ENCODE measurements around the gene TREML4. TPM values are rescaled to one million over a fixed set of nuclear protein-coding genes. Genes with fewer than 3 reads are reported as not detected.

Gene TREML4
- total RNA-seq, 1 experiment from 2014 or later, result not detected

DNA sequence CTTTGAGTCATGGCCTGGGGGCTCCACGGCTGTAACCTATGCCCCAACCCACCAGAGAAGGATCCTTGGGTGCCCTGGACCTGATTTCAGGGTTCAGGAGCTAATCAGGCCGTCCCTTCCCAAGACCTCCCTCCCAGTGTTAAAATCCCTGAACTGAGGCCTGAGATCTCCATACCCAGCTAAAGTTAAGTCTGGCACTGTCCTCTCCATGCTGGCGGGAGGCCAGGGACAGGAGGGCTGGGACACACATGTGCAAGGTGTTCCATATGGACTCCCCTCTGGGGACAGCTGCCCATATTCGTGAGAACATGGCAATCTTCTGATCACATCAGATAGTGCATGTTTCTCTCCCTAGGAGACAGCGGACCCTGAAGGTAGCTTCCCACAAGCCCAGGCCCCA lies 11.5 kb upstream of the TREML4 start:
- Mint-ChIP-seq H3K9me3 (ENCODE audit: unreplicated experiment) (peaks cover 12% of the 10 kb centered on the region), H3K4me1 (ENCODE audit: low read depth, unreplicated experiment) (no peaks in the 10 kb centered on the region), H3K4me3 (ENCODE audit: unreplicated experiment) (no peak overlapping the region), H3K36me3 (ENCODE audit: insufficient read depth, unreplicated experiment) (no peaks in the 10 kb centered on the region), H3K27ac (ENCODE audit: unreplicated experiment) (no peak overlapping the region), H3K27me3 (ENCODE audit: insufficient read depth, unreplicated experiment) (no peaks in the 10 kb centered on the region)
- Histone ChIP-seq H3K9me3 (peaks cover 21% of the 10 kb centered on the region), H3K4me3 (ENCODE audit: low read depth, low read length) (no peak overlapping the region), H3K36me3 (ENCODE audit: control insufficient read depth, insufficient read depth, low read length) (no peaks in the 10 kb centered on the region), H3K27me3 (replicated peaks; ENCODE audit: control insufficient read depth, insufficient read depth, low read length) (no peaks in the 10 kb centered on the region), H3K4me1 (no peaks in the 10 kb centered on the region)
- intact Hi-C loops (cut with micrococcal nuclease; ENCODE audit: unreplicated experiment), result no loop called here
- ChIA-PET POLR2A (no interaction called here), CTCF (no interaction called here)
- TF ChIP-seq, protein P1, sequence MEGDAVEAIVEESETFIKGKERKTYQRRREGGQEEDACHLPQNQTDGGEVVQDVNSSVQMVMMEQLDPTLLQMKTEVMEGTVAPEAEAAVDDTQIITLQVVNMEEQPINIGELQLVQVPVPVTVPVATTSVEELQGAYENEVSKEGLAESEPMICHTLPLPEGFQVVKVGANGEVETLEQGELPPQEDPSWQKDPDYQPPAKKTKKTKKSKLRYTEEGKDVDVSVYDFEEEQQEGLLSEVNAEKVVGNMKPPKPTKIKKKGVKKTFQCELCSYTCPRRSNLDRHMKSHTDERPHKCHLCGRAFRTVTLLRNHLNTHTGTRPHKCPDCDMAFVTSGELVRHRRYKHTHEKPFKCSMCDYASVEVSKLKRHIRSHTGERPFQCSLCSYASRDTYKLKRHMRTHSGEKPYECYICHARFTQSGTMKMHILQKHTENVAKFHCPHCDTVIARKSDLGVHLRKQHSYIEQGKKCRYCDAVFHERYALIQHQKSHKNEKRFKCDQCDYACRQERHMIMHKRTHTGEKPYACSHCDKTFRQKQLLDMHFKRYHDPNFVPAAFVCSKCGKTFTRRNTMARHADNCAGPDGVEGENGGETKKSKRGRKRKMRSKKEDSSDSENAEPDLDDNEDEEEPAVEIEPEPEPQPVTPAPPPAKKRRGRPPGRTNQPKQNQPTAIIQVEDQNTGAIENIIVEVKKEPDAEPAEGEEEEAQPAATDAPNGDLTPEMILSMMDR (IDR thresholded peaks at IDR 0.05; ENCODE audit: insufficient read depth in 1 of 2, low read depth in 1 of 2, low read length in 1 of 2, severe bottlenecking in 1 of 2, unreplicated experiment in 1 of 2), result no peak
- no TSS peak for BruUV-seq (replicated peaks)
- DNase-seq, result no peak

DNA sequence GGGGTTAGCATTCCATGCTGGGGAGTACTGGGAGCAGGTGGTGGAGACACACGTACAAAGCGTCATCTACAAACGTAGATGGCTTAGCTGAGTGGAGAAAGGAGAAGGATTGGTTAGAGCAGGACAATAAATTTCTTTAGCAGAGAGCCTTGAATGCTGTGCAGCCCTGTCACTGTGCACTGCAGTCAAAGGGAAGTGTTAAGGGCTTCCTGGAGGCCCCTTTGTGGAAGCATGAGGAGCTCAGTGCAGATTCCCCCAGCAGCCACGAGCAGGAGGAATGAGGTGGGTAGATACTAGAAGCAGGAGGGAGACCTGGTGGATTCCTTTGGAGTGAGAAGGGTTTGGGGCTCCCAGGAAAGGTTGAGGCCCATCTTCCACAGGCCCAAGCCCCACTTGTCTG lies 6.1 kb upstream of the TREML4 start:
- ChIA-PET POLR2A (no interaction called here), CTCF (no interaction called here)
- Mint-ChIP-seq H3K27me3 (ENCODE audit: insufficient read depth, unreplicated experiment) (peaks cover 9% of the 10 kb centered on the region), H3K27ac (ENCODE audit: unreplicated experiment) (no peak overlapping the region), H3K4me3 (ENCODE audit: unreplicated experiment) (no peak overlapping the region), H3K36me3 (ENCODE audit: insufficient read depth, unreplicated experiment) (no peaks in the 10 kb centered on the region), H3K9me3 (ENCODE audit: unreplicated experiment) (no peaks in the 10 kb centered on the region), H3K4me1 (ENCODE audit: low read depth, unreplicated experiment) (no peaks in the 10 kb centered on the region)
- intact Hi-C loops (cut with micrococcal nuclease; ENCODE audit: unreplicated experiment), result no loop called here
- H3K36me3 ChIP-seq (ENCODE audit: control insufficient read depth, insufficient read depth, low read length), result no peaks in the 10 kb centered on the region
- TF ChIP-seq, protein P1 (IDR thresholded peaks at IDR 0.05; ENCODE audit: insufficient read depth in 1 of 2, low read depth in 1 of 2, low read length in 1 of 2, severe bottlenecking in 1 of 2, unreplicated experiment in 1 of 2), result no peak
- no TSS peak for BruUV-seq (replicated peaks)
- DNase-seq, result no peak
- no peaks in the 10 kb centered on the region; the same call in 1 of the 2 replicates for H3K27me3 ChIP-seq (replicated peaks; ENCODE audit: control insufficient read depth, insufficient read depth, low read length)
- H3K4me1 ChIP-seq, result no peaks in the 10 kb centered on the region
- H3K4me3 ChIP-seq (ENCODE audit: low read depth, low read length), result no peak overlapping the region
- peaks cover 10% of the 10 kb centered on the region; the same call in 1 of the 2 replicates for H3K9me3 ChIP-seq

DNA sequence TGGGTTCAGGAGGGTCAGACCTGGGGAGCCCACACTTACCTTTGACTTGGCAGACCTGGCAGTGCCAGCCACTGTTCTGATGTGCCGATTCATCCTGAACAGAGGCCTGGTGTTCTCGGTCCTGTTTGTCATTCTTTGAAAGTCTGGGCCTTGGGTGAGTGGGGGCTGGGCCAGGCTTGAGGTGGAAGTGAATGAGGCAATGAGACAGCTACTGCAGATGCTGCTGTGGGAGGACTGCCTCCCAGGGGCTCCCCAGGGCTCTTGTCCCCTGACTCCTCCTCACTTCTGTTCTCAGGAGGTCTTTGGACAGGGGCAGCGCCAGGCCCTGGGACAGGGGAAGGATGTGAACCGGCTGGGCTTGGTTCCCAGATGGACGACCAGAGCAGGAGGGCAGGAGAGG lies 5.6 kb upstream of the TREML4 start:
- no peak overlapping the region for H3K4me3 ChIP-seq (ENCODE audit: low read depth, low read length)
- POLR2A ChIA-PET, result no interaction called here
- Mint-ChIP-seq H3K4me1 (ENCODE audit: low read depth, unreplicated experiment) (no peaks in the 10 kb centered on the region), H3K9me3 (ENCODE audit: unreplicated experiment) (no peaks in the 10 kb centered on the region), H3K27me3 (ENCODE audit: insufficient read depth, unreplicated experiment) (peaks cover 9% of the 10 kb centered on the region), H3K36me3 (ENCODE audit: insufficient read depth, unreplicated experiment) (no peaks in the 10 kb centered on the region), H3K27ac (ENCODE audit: unreplicated experiment) (no peak overlapping the region), H3K4me3 (ENCODE audit: unreplicated experiment) (no peak overlapping the region)
- BruUV-seq (replicated peaks), result no TSS peak
- H3K36me3 ChIP-seq (ENCODE audit: control insufficient read depth, insufficient read depth, low read length), result no peaks in the 10 kb centered on the region
- TF ChIP-seq, protein P1 (IDR thresholded peaks at IDR 0.05; ENCODE audit: insufficient read depth in 1 of 2, low read depth in 1 of 2, low read length in 1 of 2, severe bottlenecking in 1 of 2, unreplicated experiment in 1 of 2), result no peak
- H3K27me3 ChIP-seq (replicated peaks; ENCODE audit: control insufficient read depth, insufficient read depth, low read length), result no peaks in the 10 kb centered on the region; the same call in 1 of the 2 replicates
- intact Hi-C loops (cut with micrococcal nuclease; ENCODE audit: unreplicated experiment), result no loop called here
- H3K4me1 ChIP-seq, result no peaks in the 10 kb centered on the region
- CTCF ChIA-PET, result no interaction called here
- H3K9me3 ChIP-seq, result peaks cover 10% of the 10 kb centered on the region; the same call in 1 of the 2 replicates
- DNase-seq, result no peak
